ENCODE measurements around the gene CORO2B.

DNA sequence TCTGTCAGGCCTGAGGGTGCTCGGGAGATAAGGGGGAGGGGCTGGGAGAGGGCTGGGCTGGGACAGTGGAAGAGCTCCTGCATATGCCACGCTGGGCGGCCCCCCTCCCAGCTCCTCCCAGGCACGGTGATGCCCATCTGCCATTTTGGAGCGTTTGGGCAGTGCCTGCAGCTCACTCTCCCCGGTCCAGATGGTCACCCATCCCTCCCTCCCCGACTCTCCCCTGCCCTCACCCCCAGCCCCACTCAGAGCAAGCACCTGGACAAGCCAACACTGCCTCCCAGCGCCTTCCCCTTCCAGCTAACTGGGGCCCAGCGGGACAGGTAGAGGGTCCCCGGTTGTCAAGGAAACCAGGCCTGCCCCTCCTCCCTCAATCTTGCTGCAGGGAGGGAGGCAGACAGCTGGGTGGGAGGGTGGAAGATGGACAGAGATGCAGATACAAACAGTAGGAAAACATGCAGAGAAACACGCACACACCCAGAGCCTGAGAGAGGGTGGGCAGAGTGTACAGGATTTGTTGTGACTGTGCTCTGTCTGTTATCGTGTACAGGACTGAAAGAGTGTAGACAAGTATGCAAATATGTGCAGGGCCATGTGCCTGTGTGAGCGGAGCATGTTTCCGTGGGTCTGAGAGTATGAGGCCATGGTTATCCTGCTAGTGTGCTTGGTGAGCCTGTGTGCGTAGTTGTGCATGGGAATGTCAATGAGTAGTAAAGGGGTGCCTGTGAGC, 17.5 kb upstream of the CORO2B start:
- TF ChIP-seq, protein P1, sequence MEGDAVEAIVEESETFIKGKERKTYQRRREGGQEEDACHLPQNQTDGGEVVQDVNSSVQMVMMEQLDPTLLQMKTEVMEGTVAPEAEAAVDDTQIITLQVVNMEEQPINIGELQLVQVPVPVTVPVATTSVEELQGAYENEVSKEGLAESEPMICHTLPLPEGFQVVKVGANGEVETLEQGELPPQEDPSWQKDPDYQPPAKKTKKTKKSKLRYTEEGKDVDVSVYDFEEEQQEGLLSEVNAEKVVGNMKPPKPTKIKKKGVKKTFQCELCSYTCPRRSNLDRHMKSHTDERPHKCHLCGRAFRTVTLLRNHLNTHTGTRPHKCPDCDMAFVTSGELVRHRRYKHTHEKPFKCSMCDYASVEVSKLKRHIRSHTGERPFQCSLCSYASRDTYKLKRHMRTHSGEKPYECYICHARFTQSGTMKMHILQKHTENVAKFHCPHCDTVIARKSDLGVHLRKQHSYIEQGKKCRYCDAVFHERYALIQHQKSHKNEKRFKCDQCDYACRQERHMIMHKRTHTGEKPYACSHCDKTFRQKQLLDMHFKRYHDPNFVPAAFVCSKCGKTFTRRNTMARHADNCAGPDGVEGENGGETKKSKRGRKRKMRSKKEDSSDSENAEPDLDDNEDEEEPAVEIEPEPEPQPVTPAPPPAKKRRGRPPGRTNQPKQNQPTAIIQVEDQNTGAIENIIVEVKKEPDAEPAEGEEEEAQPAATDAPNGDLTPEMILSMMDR (conservative IDR thresholded peaks at IDR 0.05), result no peak
- TF ChIP-seq EZH2 (IDR thresholded peaks at IDR 0.05; ENCODE audit: low read depth), result no peak

Measured in PC-9 (cell line).